AG09309 (cell line): ENCODE measurements around the gene CPLX1.

ENCODE experiments used
- DNase-seq: peaks from one replicate; pipeline ENCODE4 v3.0.0-alpha.2; 2010; ENCODE audit warnings: low read depth
- H3K4me3 ChIP-seq: 2 replicates; pipeline ENCODE4 v1.5.1; 2011; ENCODE audit warnings: mild to moderate bottlenecking, low read depth, low read length, moderate library complexity; ENCODE audit not compliant: control insufficient read depth
- CTCF ChIP-seq: IDR thresholded peaks from 2 replicates; pipeline ENCODE4 v1.5.1; 2011; ENCODE audit warnings: mild to moderate bottlenecking, low read depth, low read length, inconsistent platforms; ENCODE audit not compliant: insufficient read depth, control insufficient read depth; ENCODE audit errors: missing control alignments

CPLX1 gene

GRCh38 chr4:803884-804283 is 22.0 kb downstream of the CPLX1 start:
- no peak overlapping the region for H3K4me3 ChIP-seq
- DNase-seq = no peak
- TF ChIP-seq CTCF = no peak

- no peak overlapping the region for H3K4me3 ChIP-seq
- DNase-seq = no peak
- no peak for TF ChIP-seq CTCF
Measured at GRCh38 chr4:801436-802124, 24.3 kb downstream of the CPLX1 start.

GRCh38 chr4:797066-797465 is 28.9 kb downstream of the CPLX1 start:
- no peak for DNase-seq
- TF ChIP-seq CTCF = no peak
- H3K4me3 ChIP-seq = no peak overlapping the region

- no peak for TF ChIP-seq CTCF
- DNase-seq = no peak
Measured at GRCh38 chr4:796206-796605, 29.7 kb downstream of the CPLX1 start.

GRCh38 chr4:795726-796119 is 30.2 kb downstream of the CPLX1 start:
- TF ChIP-seq CTCF = no peak
- no peak for DNase-seq
- H3K4me3 ChIP-seq = no peak overlapping the region

More at GRCh38 chr4:796206-796605, 29.7 kb downstream of the CPLX1 start:
- H3K4me3 ChIP-seq = no peak overlapping the region

GRCh38 chr4:794900-795725 is 30.8 kb downstream of the CPLX1 start:
- no peak overlapping the region for H3K4me3 ChIP-seq
- no peak for TF ChIP-seq CTCF

More at GRCh38 chr4:794900-795725, 30.8 kb downstream of the CPLX1 start:
- no peak for DNase-seq
